ENCODE measurements around the gene ABTB2. TPM values are rescaled to one million over a fixed set of nuclear protein-coding genes. Genes with fewer than 3 reads are reported as not detected.

The ABTB2 gene
- total RNA-seq, 2 donors from 2014 or later: 5.8 to 11.1 TPM

GRCh38 chr11:34204396-34205279, 153.2 kb downstream of the ABTB2 start:
- Histone ChIP-seq H3K4me1 (no peaks in the 10 kb centered on the region), H3K27me3 (no peaks in the 10 kb centered on the region), H3K9me3 (no peaks in the 10 kb centered on the region), H3K9ac (ENCODE audit: low read depth in 2 of 2, low read length in 2 of 2) (no peak overlapping the region), H3K4me3 (no peak overlapping the region), H3K36me3 (no peaks in the 10 kb centered on the region), H3K27ac (no peak overlapping the region)
- TF ChIP-seq, protein P1, sequence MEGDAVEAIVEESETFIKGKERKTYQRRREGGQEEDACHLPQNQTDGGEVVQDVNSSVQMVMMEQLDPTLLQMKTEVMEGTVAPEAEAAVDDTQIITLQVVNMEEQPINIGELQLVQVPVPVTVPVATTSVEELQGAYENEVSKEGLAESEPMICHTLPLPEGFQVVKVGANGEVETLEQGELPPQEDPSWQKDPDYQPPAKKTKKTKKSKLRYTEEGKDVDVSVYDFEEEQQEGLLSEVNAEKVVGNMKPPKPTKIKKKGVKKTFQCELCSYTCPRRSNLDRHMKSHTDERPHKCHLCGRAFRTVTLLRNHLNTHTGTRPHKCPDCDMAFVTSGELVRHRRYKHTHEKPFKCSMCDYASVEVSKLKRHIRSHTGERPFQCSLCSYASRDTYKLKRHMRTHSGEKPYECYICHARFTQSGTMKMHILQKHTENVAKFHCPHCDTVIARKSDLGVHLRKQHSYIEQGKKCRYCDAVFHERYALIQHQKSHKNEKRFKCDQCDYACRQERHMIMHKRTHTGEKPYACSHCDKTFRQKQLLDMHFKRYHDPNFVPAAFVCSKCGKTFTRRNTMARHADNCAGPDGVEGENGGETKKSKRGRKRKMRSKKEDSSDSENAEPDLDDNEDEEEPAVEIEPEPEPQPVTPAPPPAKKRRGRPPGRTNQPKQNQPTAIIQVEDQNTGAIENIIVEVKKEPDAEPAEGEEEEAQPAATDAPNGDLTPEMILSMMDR (IDR thresholded peaks at IDR 0.05): no peak
- no peak for DNase-seq
- intact Hi-C loops (cut with DNase I): no loop called here

DNA sequence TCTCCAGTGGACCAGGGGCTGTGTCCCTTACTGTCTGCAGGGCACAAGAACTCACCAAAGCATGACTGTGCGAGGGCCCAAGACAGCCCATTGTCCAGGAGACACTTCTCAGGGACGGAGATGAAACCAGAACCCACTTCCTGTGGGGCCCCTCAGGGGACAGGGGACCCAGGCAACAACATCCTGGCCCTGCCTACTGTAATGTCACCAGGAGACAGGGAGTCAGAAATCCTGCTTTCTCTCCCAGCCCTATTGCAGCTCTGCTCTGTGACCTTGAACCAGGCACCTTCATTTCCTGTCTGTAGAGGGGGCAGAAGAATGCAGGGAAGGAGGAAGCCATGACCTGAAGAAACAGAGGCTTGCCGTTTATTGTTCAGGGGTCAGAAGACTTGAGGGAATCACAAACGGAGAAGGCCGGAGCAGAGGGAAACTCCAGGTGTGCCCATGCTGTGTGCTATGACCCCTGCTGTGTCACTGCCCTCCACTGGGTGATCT, 154.4 kb downstream of the ABTB2 start:
- Histone ChIP-seq H3K27me3 (no peaks in the 10 kb centered on the region), H3K36me3 (no peaks in the 10 kb centered on the region), H3K9ac (ENCODE audit: low read depth in 2 of 2, low read length in 2 of 2) (no peak overlapping the region), H3K4me1 (no peaks in the 10 kb centered on the region), H3K27ac (no peak overlapping the region), H3K4me3 (no peak overlapping the region), H3K9me3 (no peaks in the 10 kb centered on the region)
- TF ChIP-seq, protein P1 (IDR thresholded peaks at IDR 0.05): no peak
- intact Hi-C loops (cut with DNase I): no loop called here
- DNase-seq: no peak

- intact Hi-C loops (cut with DNase I): no loop called here
- no peak overlapping the region for H3K27ac ChIP-seq
These were observed 156.7 kb downstream of the ABTB2 start for GRCh38 chr11:34201129-34201528.

GRCh38 chr11:34199525-34199924, 158.3 kb downstream of the ABTB2 start:
- DNase-seq: no peak
- no peak overlapping the region for H3K27ac ChIP-seq
- H3K27me3 ChIP-seq: no peaks in the 10 kb centered on the region
- TF ChIP-seq, protein P1 (IDR thresholded peaks at IDR 0.05): no peak
- intact Hi-C loops (cut with DNase I): no loop called here
- H3K4me3 ChIP-seq: no peak overlapping the region
- H3K9me3 ChIP-seq: no peaks in the 10 kb centered on the region
- H3K9ac ChIP-seq (ENCODE audit: low read depth in 2 of 2, low read length in 2 of 2): no peak overlapping the region
- no peaks in the 10 kb centered on the region for H3K36me3 ChIP-seq
- no peaks in the 10 kb centered on the region for H3K4me1 ChIP-seq

More at GRCh38 chr11:34201129-34201528, 156.7 kb downstream of the ABTB2 start:
- Histone ChIP-seq H3K9ac (ENCODE audit: low read depth in 2 of 2, low read length in 2 of 2) (no peak overlapping the region), H3K4me3 (no peak overlapping the region), H3K9me3 (no peaks in the 10 kb centered on the region), H3K4me1 (no peaks in the 10 kb centered on the region), H3K36me3 (no peaks in the 10 kb centered on the region), H3K27me3 (no peaks in the 10 kb centered on the region)
- no peak for DNase-seq
- TF ChIP-seq, protein P1 (IDR thresholded peaks at IDR 0.05): no peak

- DNase-seq: no peak
- no peak overlapping the region for H3K4me3 ChIP-seq
- intact Hi-C loops (cut with DNase I): no loop called here
- no peak overlapping the region for H3K9ac ChIP-seq (ENCODE audit: low read depth in 2 of 2, low read length in 2 of 2)
- TF ChIP-seq, protein P1 (IDR thresholded peaks at IDR 0.05): no peak
- no peaks in the 10 kb centered on the region for H3K4me1 ChIP-seq
- H3K36me3 ChIP-seq: no peaks in the 10 kb centered on the region
- H3K9me3 ChIP-seq: no peaks in the 10 kb centered on the region
- H3K27ac ChIP-seq: no peak overlapping the region
- H3K27me3 ChIP-seq: no peaks in the 10 kb centered on the region
These were observed 159.3 kb downstream of the ABTB2 start for GRCh38 chr11:34198523-34198922.
